AG09309 (cell line): ENCODE results near the gene MKRN2.

Experiments used
- DNase-seq: peaks from one replicate; pipeline ENCODE4 v3.0.0-alpha.2; 2010; ENCODE audit warnings: low read depth
- H3K4me3 ChIP-seq: 2 replicates; pipeline ENCODE4 v1.5.1; 2011; ENCODE audit warnings: mild to moderate bottlenecking, low read depth, low read length, moderate library complexity; ENCODE audit not compliant: control insufficient read depth
- CTCF ChIP-seq: IDR thresholded peaks from 2 replicates; pipeline ENCODE4 v1.5.1; 2011; ENCODE audit warnings: mild to moderate bottlenecking, low read depth, low read length, inconsistent platforms; ENCODE audit not compliant: insufficient read depth, control insufficient read depth; ENCODE audit errors: missing control alignments

MKRN2 gene

DNA sequence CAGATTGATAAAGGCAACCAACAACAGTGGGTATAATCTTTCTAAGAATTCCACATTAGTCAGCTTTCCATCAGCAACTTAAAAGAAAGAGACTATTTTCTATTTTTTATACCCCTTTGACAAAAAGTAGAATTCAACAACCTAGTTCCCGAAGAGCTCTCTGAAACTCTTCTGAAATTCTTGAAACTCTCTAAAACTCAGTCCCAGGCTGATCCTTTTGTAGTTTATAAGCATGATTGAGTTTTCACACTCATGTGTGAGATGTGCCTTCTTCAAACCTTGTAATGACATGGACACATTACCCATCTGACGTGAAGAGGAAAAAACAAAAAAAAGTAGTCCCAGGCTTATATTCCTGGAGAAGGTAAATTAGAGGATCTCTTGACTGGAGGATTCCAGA lies 75.6 kb downstream of the MKRN2 start:
- no peak for DNase-seq
- no peak for TF ChIP-seq CTCF
- no peak overlapping the region for H3K4me3 ChIP-seq

DNA sequence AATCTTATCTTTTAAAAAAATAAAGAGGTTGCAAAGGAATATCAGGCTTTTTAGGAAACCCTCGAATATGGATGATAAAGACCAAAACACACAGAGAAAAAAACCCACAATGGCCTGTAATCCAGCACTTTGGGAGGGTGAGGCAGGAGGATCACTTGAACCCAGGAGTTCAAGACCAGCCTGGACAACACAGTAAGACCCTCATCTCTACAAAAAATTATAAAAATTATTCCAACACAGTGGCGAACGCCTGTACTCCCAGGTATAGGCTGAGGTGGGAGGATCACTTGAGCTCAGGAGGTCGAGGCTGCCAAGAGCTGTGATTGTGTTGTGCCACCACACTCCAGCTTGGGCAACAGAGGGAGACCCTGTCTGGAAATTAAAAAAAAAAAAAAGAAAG lies 76.2 kb downstream of the MKRN2 start:
- no peak for DNase-seq
- no peak overlapping the region for H3K4me3 ChIP-seq
- TF ChIP-seq CTCF = no peak
